HepG2 (cell line): ENCODE measurements around the gene YWHAQ. TPM values are rescaled to one million over a fixed set of nuclear protein-coding genes. Genes with fewer than 3 reads are reported as not detected.

Experiments
- ATF7 ChIP-seq, 2 experiments: fragments of 450-650 bp in 1 of 2; sonication (generic) in 1 of 2; formaldehyde crosslinking in 1 of 2; IDR thresholded peaks; 2 replicates each; pipeline versions ENCODE4 v1.4.0 to v1.6.1; 2016 to 2020; ENCODE audit warnings: antibody characterized with exemption in 1 of 2, mild to moderate bottlenecking in 1 of 2, missing genetic modification reagents in 1 of 2
- ATF7-NPFF ChIP-seq: sonication (generic); formaldehyde crosslinking; IDR thresholded peaks from 2 replicates; pipeline ENCODE4 v1.8.1; 2023; ENCODE audit warnings: mild to moderate bottlenecking, low read depth, missing genetic modification reagents, moderate library complexity
- BORCS8-MEF2B ChIP-seq: sonication (generic); formaldehyde crosslinking; IDR thresholded peaks from 2 replicates; pipeline ENCODE4 v1.8.0; 2022; ENCODE audit warnings: mild to moderate bottlenecking, missing genetic modification reagents
- GTF3A ChIP-seq: sonication (generic); formaldehyde crosslinking; conservative IDR thresholded peaks from 2 replicates; pipeline ENCODE4 v1.4.0; 2020; ENCODE audit warnings: mild to moderate bottlenecking, missing genetic modification reagents
- HOXA3 ChIP-seq: sonication (generic); formaldehyde crosslinking; IDR thresholded peaks from 2 replicates; pipeline ENCODE4 v1.5.0; 2020; ENCODE audit warnings: missing genetic modification reagents
- ISX ChIP-seq: sonication (generic); formaldehyde crosslinking; conservative IDR thresholded peaks from 2 replicates; pipeline ENCODE4 v1.5.0; 2020; ENCODE audit warnings: missing genetic modification reagents
- JUN ChIP-seq: sonication (generic); formaldehyde crosslinking; IDR thresholded peaks from 2 replicates; pipeline ENCODE4 v1.4.0; 2020; ENCODE audit warnings: mild to moderate bottlenecking, missing genetic modification reagents
- KAT7 ChIP-seq: IDR thresholded peaks from 2 replicates; pipeline ENCODE4 v1.6.1; 2018; ENCODE audit warnings: borderline replicate concordance, missing compliant biosample characterization
- MED13 ChIP-seq: sonication (generic); formaldehyde crosslinking; IDR thresholded peaks from 2 replicates; pipeline ENCODE4 v1.5.0; 2020; ENCODE audit warnings: missing genetic modification reagents
- MEIS1 ChIP-seq: sonication (generic); formaldehyde crosslinking; IDR thresholded peaks from 2 replicates; pipeline ENCODE4 v1.9.0; 2021; ENCODE audit warnings: mild to moderate bottlenecking, missing genetic modification reagents, moderate library complexity, borderline replicate concordance
- PAWR ChIP-seq: sonication (generic); formaldehyde crosslinking; IDR thresholded peaks from 2 replicates; pipeline ENCODE4 v1.4.0; 2020; ENCODE audit warnings: missing genetic modification reagents, mild to moderate bottlenecking, borderline replicate concordance
- PRDM15 ChIP-seq: sonication (generic); formaldehyde crosslinking; IDR thresholded peaks from 2 replicates; pipeline ENCODE4 v1.4.0; 2020; ENCODE audit warnings: missing genetic modification reagents
- SAFB2 ChIP-seq: sonication (generic); formaldehyde crosslinking; IDR thresholded peaks from 2 replicates; pipeline ENCODE4 v1.5.1; 2020; ENCODE audit warnings: missing genetic modification reagents, low read depth, mild to moderate bottlenecking, borderline replicate concordance
- SOX6 ChIP-seq, 2 experiments: fragments of 450-650 bp in 1 of 2; sonication (generic) in 1 of 2; formaldehyde crosslinking in 1 of 2; IDR thresholded peaks; 2 replicates each; pipeline versions ENCODE4 v1.4.0 to v1.6.1; 2017 to 2020; ENCODE audit warnings: antibody characterized with exemption in 1 of 2, mild to moderate bottlenecking in 1 of 2, missing genetic modification reagents in 1 of 2
- SRSF1 ChIP-seq: fragments of 200-400 bp; formaldehyde crosslinking; optimal IDR thresholded peaks from 2 replicates; pipeline ENCODE3; 2017; ENCODE audit warnings: mild to moderate bottlenecking, low read depth, low read length, moderate library complexity
- SRY ChIP-seq: sonication (generic); formaldehyde crosslinking; IDR thresholded peaks from 2 replicates; pipeline ENCODE4 v1.8.0; 2022; ENCODE audit warnings: mild to moderate bottlenecking, missing genetic modification reagents
- TOPORS ChIP-seq: sonication (generic); formaldehyde crosslinking; IDR thresholded peaks from 2 replicates; pipeline ENCODE4 v1.8.0; 2023; ENCODE audit warnings: mild to moderate bottlenecking, missing genetic modification reagents
- ZNF337 ChIP-seq: sonication (generic); formaldehyde crosslinking; IDR thresholded peaks from 2 replicates; pipeline ENCODE4 v1.5.1; 2020; ENCODE audit warnings: missing genetic modification reagents, low read depth, mild to moderate bottlenecking, borderline replicate concordance
- ZNF484 ChIP-seq: sonication (generic); formaldehyde crosslinking; IDR thresholded peaks from 2 replicates; pipeline ENCODE4 v1.5.1; 2020; ENCODE audit warnings: mild to moderate bottlenecking, low read depth, missing genetic modification reagents, borderline replicate concordance
- ZNF543 ChIP-seq: sonication (generic); formaldehyde crosslinking; IDR thresholded peaks from 2 replicates; pipeline ENCODE4 v1.4.0; 2020; ENCODE audit warnings: mild to moderate bottlenecking, missing genetic modification reagents
- ZNF567 ChIP-seq: sonication (generic); formaldehyde crosslinking; IDR thresholded peaks from 2 replicates; pipeline ENCODE4 v1.8.1; 2023; ENCODE audit warnings: mild to moderate bottlenecking, missing genetic modification reagents, borderline replicate concordance
- ZNF781 ChIP-seq: sonication (generic); formaldehyde crosslinking; IDR thresholded peaks from 2 replicates; pipeline ENCODE4 v1.5.1; 2020; ENCODE audit warnings: borderline replicate concordance, mild to moderate bottlenecking, missing genetic modification reagents; ENCODE audit errors: not compliant biosample characterization
- ZZZ3 ChIP-seq: sonication (generic); formaldehyde crosslinking; IDR thresholded peaks from 2 replicates; pipeline ENCODE4 v1.4.0; 2020; ENCODE audit warnings: missing genetic modification reagents, mild to moderate bottlenecking, borderline replicate concordance
- polyA plus RNA-seq, 8 experiments: library from polyadenylated mRNA; depleted of rRNA in 3 of 8; stranded (reverse) in 7 of 8; unstranded in 1 of 8; fragments of >200 nt; fragmentation: Illumina TruSeq in 4 of 8; extraction: Trizol in 4 of 8; gene quantifications; 2 replicates each; pipeline versions ENCODE4 v1.2.1 to v1.2.3, GENCODE V29; 2011 to 2016; ENCODE audit warnings: low read depth in 4 of 8, missing spikeins in 1 of 8, mixed read lengths in 1 of 8; ENCODE audit not compliant: insufficient read depth in 1 of 8
- total RNA-seq, 5 experiments: library from RNA; depleted of rRNA; stranded (reverse); fragments of >200 nt; fragmentation: Illumina TruSeq; extraction: Trizol; gene quantifications; 2 replicates each; pipeline ENCODE4 v1.2.3, GENCODE V29; 2016; ENCODE audit warnings: low read depth in 1 of 5
- TF ChIP-seq, protein P1 (sequence below): sonication (generic); formaldehyde crosslinking; IDR thresholded peaks from 2 replicates; pipeline ENCODE4 v1.8.0; 2022; ENCODE audit warnings: missing genetic modification reagents, mild to moderate bottlenecking, inconsistent platforms, borderline replicate concordance

YWHAQ gene
- total and polyA plus RNA-seq, 2 of the 13 experiments (the other 11 are each of a cell fraction or from before 2014, with no cell fraction given): 160 to 304 TPM

DNA sequence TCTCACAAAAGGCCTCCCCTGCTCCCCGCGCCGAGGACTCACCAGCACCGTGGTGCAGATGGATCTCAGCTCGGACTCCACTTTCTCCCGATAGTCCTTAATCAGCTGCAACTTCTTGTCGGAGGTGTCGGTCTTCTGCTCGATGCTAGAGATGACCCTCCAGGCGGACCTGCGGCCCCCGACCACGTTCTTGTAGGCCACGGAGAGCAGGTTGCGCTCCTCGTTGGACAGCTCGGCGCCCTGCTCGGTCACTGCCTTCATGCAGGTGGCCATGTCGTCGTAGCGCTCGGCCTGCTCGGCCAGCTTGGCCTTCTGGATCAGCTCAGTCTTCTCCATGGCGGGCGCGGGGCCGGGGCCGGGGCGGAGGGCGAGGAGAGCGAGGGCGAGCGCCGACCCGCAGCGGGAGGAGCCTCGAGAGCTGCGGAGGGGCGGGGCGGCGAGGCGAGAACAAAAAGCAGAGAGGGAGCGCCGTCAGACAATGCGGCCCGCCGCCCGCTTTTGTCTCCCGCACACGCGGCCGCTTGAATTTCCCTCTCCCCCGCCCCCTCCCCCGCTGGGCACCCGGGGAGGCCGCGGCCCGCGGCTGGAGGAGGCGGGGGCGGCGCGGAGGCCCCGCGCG lies 571 bp downstream of the YWHAQ start (continued):
- TF ChIP-seq TOPORS (CRISPR knock-in tag) (0 out of 2 replicates have a peak, but pooled peaks have one; percentile 3), KAT7 (CRISPR knock-in tag) (peak; percentile 68; the same call in 1 of the 2 replicates), HOXA3 (CRISPR knock-in tag) (peak; percentile 5; the same call in 1 of the 2 replicates), SOX6 (IDR thresholded peaks at IDR 0.05) (no peak), SOX6 (CRISPR knock-in tag; IDR thresholded peaks at IDR 0.05) (peak; percentile 35; the same call in 1 of the 2 replicates), PAWR (CRISPR knock-in tag) (no peak), MED13 (CRISPR knock-in tag) (no peak), ZZZ3 (CRISPR knock-in tag) (0 out of 2 replicates have a peak, but pooled peaks have one; percentile 37), SAFB2 (CRISPR knock-in tag) (peak; percentile 83), SRSF1 (peak; percentile 42), GTF3A (CRISPR knock-in tag) (peak; percentile 80; the same call in 1 of the 2 replicates), ZNF484 (peak; percentile 79; the same call in 1 of the 2 replicates), JUN (CRISPR knock-in tag) (no peak), ISX (CRISPR knock-in tag) (0 out of 2 replicates have a peak, but pooled peaks have one; percentile 8), ZNF567 (0 out of 2 replicates have a peak, but pooled peaks have one; percentile 39), ZNF543 (peak; percentile 58; the same call in 1 of the 2 replicates), SRY (CRISPR knock-in tag) (peak; percentile 46; the same call in 1 of the 2 replicates), ATF7 (IDR thresholded peaks at IDR 0.05) (no peak), ATF7 (CRISPR knock-in tag; IDR thresholded peaks at IDR 0.05) (0 out of 2 replicates have a peak, but pooled peaks have one; percentile 45), BORCS8-MEF2B (CRISPR knock-in tag) (0 out of 2 replicates have a peak, but pooled peaks have one; percentile 30), ZNF781 (CRISPR knock-in tag) (peak; percentile 21), MEIS1 (CRISPR knock-in tag) (no peak), PRDM15 (peak; percentile 76), ZNF337 (CRISPR knock-in tag) (0 out of 2 replicates have a peak, but pooled peaks have one; percentile 7), ATF7-NPFF (CRISPR knock-in tag) (peak; percentile 38; the same call in 1 of the 2 replicates)
- TF ChIP-seq, protein P1, sequence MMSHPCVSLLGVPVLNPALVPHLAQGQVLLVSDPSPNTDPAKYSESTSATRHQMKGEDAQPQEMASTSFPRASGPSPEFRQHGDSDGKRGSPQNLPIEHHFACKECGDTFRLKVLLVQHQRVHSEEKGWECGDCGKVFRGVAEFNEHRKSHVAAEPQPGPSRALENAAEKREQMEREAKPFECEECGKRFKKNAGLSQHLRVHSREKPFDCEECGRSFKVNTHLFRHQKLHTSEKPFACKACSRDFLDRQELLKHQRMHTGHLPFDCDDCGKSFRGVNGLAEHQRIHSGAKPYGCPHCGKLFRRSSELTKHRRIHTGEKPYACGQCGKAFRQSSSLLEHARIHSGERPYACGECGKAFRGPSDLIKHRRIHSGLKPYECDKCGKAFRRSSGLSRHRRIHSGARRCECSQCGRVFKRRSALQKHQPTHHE: 0 out of 2 replicates have a peak, but pooled peaks have one; percentile 4
